ENCODE measurements around the gene BHLHE23.

BHLHE23 gene

GRCh38 chr20:63017076-63017825 lies 10.5 kb upstream of the BHLHE23 start:
- no peak for TF ChIP-seq CTCF (conservative IDR thresholded peaks at IDR 0.05; ENCODE audit: low read depth, low read length)
- H3K4me3 ChIP-seq (ENCODE audit: low read length): no peak overlapping the region
- DNase-seq (ENCODE audit: low read depth): no peak

- no peak for TF ChIP-seq CTCF (conservative IDR thresholded peaks at IDR 0.05; ENCODE audit: low read depth, low read length)
- no peak for DNase-seq (ENCODE audit: low read depth)
- H3K4me3 ChIP-seq (ENCODE audit: low read length): no peak overlapping the region
Observed at GRCh38 chr20:63016514-63017075, 9.8 kb upstream of the BHLHE23 start.

GRCh38 chr20:63015662-63016361 lies 9.0 kb upstream of the BHLHE23 start:
- no peak for TF ChIP-seq CTCF (conservative IDR thresholded peaks at IDR 0.05; ENCODE audit: low read depth, low read length)
- no peak overlapping the region for H3K4me3 ChIP-seq (ENCODE audit: low read length)
- DNase-seq (ENCODE audit: low read depth): no peak

- no peak for TF ChIP-seq CTCF (conservative IDR thresholded peaks at IDR 0.05; ENCODE audit: low read depth, low read length)
- H3K4me3 ChIP-seq (ENCODE audit: low read length): no peak overlapping the region
- DNase-seq (ENCODE audit: low read depth): no peak
Observed at GRCh38 chr20:63015147-63015661, 8.4 kb upstream of the BHLHE23 start.

GRCh38 chr20:63014710-63015109 lies 7.9 kb upstream of the BHLHE23 start:
- no peak overlapping the region for H3K4me3 ChIP-seq (ENCODE audit: low read length)
- DNase-seq (ENCODE audit: low read depth): no peak
- TF ChIP-seq CTCF (conservative IDR thresholded peaks at IDR 0.05; ENCODE audit: low read depth, low read length): no peak

GRCh38 chr20:63014287-63014686 lies 7.5 kb upstream of the BHLHE23 start:
- DNase-seq (ENCODE audit: low read depth): no peak
- TF ChIP-seq CTCF (conservative IDR thresholded peaks at IDR 0.05; ENCODE audit: low read depth, low read length): no peak
- H3K4me3 ChIP-seq (ENCODE audit: low read length): no peak overlapping the region

Data from retinal pigment epithelial cell (primary cell).